ENCODE measurements around the gene KIF1A.

Gene KIF1A

DNA sequence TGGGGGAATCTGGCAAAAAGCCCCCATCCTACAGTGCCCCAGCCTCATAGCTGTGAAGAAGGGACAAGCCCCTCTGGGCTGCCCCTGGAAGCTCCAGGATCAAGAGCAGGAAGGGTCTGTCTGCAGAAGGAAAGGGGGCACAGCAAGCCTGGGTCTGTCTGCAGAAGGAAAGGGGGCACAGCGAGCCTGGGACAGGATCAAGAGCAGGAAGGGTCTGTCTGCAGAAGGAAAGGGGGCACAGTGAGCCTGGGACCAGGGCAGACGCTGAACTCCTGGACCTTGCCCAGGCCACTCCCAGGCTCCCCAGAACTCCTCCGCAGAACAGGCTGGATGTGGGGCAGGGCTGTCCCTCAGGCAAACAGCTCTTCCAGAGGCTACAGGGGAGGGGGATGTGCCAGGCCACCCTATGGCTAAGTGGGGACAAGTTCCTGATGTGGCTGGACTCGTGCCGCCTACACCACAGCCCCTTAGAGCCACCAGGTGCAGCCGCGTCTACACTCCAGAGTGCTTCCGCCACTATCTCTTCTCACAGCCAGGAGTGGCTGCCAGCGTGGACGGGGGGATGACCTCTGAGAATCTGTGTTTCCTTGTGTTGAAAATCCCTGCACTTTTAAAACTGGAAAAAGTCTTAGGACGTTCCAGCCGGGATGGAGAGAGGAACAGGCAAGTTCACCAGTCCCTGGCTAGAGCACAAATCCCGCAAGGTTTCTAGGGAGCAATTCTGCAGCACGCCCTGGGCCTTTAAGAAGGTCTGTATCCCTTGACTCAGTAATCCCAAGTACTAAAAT, 20.8 kb downstream of the KIF1A start:
- DNase-seq (ENCODE audit: low read depth) = no peak

DNA sequence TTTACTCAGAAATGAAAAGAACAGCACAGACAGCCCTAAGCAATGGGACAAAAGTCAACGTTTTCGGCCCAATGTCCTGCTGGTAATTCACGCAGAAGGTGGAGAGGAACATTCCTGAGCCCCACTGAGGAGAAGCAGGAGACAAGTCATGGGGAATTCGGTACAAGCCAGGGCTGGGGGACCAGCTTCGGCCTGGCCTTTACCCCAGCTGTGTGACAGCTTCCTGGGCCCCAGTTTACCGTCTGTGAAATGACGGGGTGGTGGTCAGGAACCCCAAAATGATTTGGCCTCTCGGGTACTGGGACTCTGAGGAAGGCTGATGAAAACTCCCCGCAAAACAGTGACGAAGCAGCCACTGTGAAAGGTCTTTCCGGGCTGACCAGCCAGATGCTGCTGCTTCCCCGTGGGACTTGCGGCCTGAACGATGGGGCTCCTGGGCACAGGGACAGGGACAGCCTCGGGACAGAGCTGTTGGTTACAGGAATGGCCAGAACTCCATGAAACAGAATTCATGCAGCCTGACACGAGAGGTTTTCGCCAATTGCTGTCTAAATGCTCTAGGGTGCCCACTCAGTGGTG, 21.6 kb downstream of the KIF1A start:
- no peak for DNase-seq (ENCODE audit: low read depth)

DNA sequence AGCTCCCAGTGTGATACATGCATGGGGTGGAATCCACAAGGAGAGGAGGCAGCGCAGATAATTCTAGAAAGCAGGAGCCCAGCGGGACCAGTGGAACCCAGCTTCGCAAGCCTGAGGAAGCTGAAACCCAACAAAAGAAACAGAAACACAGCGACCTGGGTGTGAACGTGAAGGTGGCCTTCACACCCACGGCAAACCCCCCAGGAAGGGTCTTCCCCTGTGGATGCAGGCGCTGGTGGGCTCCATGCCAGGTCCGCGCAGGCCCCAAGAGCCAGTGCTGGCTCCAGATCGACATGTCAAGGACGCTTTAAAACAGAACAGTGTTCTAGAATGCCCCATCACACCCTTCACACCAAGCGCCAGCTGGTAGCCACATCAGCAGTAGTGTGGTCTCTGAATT, 22.1 kb downstream of the KIF1A start:
- no peak for DNase-seq (ENCODE audit: low read depth)

DNA sequence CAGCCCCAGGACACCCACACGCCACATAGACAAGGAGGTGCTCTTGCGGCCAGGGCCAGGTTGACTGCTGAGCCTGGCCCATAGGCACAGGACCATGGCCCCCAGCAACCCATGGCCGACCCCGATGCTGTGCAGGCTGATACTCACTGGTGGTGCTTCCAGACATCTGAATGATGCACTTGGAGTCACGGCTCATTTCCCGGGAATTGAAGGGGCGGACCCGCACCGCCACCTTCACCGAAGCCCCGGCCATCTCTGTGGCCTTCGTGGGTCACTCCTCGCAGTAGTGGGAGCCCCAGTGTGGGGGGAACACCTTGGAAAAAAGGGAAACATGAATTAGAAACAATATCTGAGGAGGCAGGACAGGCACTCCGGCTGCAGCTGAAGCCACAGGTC, 22.5 kb downstream of the KIF1A start:
- DNase-seq (ENCODE audit: low read depth) = no peak

DNA sequence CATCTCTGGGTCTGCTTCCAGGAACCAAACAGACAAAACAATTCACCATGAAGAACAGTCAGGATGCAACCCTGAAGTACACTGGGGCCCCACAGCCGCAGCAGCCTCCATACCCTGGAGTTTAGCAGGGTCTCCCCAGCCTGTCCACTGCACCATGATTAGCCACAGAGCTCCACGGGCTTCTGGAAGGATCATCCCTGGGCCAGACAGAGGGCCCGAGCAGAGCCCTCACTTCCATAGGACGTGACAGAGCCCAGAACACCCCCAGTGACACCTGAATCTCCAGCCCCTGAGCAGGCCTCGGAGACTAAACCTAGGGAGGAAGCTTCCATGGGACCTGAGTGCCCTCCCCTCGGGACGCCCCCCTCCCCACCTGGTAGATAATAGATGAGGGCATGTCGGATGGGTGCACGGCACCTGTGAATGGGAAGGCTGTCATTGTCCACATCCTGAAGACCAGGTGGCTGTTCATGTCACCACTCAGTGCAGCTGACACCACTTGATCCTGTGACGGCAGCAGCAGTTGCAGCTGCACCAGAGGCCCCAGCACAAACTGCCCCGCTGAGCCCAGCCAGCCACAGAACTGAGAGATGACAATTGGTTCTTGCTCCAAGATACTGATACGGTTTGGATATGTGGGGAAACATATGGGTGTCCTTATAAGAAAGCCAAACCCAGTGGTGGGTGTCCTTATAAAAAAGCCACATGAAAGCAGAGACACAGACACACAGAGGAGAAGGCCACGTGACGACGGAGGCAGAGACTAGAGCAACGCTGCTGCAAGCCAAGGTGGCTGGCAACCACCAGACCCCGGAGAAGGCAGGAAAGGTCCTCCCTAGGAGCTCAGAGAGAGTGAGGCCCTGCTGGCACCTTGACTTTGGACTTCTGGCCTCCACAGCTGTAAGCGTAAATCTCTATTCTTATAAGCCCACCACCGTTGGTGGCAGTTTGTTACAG, 23.2 kb downstream of the KIF1A start:
- no peak for DNase-seq (ENCODE audit: low read depth)

DNA sequence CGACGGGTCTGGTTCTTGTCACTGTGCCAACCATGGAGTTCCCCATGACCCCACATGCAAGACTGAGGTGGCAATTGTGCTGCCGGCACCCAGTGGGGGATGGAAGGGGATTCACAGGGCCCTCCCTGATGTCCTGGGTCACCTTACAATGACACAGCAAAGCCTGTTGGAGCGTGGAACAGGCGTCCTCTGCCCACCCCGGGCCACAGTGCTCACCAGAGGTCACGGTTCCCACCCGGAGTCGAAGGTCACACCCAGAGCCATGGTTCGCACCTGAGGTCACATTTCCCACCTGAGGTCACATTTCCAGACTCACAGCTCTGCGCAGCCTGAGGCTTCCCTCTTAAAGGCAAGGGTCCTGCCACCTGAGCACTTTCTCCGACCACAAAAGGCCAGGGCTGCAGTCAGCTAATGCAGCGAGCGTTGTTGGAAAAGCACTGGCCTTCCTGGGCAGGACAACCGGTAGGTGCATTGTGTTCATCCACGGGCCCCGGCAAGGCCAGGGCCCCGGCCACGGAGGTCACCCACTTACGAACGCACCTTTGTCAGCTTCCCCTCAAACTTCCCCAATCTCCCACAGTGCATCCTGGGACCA, 24.0 kb downstream of the KIF1A start:
- DNase-seq (ENCODE audit: low read depth) = no peak

DNA sequence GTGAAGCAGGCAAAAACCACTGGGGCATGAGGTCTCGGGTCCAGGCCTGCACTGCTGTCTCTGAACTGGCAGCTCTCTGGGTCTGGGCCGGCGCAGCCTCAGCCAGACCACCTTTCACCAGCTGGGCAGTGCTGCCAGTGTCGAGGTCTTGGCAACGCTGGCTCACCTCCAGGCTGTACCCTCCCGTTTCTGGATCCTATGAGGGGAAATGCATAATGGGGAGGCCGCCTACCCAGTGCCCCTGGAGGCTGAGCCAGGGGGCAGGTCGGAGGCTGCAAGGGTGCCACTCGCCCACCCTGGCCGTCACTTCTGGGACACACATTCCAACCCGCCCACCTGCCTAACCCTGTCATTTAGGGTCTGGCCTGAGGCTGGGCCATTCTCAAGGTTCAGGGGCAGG, 24.6 kb downstream of the KIF1A start:
- no peak for DNase-seq (ENCODE audit: low read depth)

DNA sequence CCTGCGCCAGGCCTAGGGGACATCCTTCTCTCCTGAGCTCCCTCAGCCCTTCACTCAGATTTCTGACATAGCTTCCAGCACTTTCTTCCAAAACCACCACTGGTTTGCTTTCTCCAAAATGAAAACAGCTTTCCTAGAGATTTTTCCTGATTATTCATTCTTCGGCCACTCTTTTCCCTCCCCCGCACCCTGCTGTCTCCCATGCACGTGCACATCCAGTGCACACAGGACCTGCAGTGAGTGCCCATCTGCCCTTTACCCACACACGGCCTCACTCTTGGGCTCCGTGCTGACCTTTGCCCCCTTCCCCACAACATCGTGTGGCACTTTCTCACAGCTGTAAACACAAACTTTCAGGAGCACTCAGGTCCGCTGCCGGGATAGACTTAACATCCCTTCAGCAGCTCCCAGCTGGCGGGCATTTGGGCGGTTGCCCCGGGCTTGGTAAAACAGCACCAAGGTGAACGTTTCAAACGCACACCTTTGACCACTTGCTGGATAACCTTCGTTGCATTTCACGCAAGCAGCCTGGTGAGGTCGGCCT, 25.8 kb downstream of the KIF1A start:
- no peak for DNase-seq (ENCODE audit: low read depth)

DNA sequence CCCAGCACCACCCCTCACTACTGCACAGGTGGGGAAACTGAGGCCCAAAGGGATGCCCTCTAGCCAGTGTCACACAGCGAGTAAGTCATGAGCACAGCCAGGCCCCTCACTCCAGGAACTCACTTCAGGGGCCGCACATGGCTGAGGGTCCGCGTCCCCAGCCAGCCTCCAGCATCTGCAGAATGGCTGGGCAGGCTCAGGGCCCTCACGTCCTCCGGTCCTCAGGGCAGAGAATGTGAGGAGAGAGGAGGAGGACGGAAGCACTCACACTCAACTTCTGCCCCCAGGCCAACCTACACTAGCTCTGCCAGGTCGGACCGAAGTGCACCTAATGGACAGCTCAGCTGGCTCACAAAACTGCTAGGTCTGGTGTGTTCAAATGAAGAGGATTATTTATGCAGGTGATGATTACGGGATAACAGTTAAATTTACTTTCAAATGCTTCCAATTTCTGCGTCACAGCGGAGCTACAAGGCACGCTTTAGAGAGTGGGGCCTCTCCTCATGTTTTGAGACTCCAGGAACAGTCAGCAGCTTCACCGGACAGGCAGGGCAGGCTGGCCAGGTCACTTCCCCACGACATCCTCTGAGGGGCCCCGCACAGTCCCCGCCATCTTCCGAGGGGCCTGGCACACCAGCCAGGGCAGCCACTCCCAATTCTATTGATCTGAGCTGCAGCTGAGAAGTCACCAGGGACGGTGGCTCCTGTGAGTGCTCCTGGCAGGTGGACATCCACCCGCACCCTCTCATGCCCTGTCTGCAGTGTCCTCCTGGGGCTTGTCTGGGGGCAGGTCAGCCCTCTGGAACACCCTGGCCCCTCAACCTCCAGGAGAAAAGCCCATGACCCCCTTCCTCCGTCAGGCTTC, 26.5 kb downstream of the KIF1A start:
- no peak for DNase-seq (ENCODE audit: low read depth)

DNA sequence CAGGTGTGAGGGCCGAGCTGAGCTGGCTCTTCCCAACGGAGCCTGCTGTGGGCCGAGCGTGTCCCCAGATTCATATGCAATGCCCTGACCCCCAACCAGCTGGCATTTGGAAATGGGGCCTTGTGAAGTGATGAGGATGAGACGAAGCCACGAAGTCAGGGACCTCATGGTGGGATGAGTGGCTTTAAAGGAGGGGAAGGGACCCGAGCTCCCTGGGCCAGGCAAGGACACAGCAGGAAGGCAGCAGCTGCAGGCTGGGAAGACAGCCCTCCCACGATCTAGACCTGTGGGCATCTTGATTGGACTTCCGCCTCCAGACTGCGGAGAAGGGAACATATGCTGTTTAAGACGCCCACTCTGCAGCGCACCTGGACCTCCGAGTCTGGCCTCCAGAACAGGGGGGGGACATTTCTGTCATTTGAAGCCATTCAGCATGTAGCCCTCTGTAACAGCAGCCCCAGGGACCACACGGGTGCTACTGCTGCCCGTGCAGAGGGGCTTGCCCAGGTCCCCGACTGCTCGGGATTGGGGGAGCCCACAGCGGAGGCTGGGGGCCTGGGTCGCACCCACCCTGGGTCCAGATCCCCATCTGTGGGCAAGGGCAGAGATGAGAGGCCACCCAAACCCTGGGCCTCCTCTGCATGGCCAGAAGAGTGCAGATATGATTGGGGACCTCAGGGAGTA, 27.2 kb downstream of the KIF1A start:
- DNase-seq (ENCODE audit: low read depth) = no peak

DNA sequence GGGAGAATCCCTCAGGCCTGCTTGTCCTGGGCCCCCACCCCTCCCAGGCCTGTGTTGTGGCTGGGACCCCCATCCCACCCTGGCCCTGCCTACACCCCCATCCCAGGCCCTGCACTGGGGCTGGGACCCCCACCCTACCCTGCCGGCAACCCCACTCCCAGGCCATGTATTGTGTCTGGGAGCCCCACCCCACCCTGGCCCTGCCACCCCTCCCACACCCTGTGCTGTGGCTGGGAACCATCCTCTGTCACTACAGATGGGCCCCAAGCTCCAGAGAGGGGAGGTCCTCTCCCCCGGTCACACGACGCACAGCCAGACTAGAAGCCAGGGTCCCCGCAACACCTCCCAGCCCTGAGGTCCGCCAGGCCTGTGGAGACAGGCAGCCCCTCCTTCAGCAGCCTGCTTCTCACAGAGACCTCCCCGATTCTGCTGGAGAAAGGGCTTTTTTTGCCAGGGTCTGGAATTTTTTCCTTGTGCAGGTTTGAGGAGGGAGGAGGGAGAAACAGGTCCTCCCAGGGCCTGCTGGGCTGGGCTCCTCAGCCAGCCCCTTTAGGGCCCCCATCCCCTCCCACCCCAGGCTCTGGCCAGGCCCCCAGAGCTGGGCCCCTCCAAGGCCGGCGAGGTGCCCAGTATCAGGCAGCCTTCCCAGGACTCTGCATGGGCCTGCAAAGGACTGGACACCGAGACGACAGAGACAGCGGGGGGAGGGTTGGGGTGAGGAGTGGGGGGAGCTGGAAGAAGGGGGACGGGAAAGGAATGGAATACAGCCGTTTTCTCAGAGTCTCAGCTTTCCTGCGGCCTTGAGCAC, 28.0 kb downstream of the KIF1A start:
- DNase-seq (ENCODE audit: low read depth) = no peak

DNA sequence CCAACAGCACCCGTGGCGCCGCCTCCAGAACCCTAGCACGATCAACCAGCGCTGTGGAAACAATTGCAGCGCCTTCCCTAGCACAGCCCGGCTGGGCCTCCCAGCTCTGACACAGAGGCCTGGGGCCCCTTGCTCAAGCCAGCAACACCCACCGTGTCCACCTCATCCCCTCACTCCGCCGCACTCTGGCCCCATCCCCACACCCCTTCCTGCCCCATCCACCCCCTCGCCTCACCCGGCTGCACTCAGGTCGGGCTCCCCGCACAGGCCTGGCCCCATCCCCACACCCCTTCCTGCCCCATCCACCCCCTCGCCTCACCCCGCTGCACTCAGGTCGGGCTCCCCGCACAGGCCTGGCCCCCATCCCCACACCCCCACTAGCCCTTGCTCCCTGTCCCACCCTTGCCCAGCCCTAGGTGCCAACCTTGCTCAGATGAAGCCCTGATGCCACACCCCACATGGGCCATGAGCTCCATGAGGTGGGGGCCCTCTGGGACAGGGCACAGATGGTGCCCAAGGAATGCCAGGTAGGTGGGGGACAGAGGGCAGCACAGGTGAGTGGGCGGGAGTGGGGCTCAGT, 28.7 kb downstream of the KIF1A start:
- no peak for DNase-seq (ENCODE audit: low read depth)

DNA sequence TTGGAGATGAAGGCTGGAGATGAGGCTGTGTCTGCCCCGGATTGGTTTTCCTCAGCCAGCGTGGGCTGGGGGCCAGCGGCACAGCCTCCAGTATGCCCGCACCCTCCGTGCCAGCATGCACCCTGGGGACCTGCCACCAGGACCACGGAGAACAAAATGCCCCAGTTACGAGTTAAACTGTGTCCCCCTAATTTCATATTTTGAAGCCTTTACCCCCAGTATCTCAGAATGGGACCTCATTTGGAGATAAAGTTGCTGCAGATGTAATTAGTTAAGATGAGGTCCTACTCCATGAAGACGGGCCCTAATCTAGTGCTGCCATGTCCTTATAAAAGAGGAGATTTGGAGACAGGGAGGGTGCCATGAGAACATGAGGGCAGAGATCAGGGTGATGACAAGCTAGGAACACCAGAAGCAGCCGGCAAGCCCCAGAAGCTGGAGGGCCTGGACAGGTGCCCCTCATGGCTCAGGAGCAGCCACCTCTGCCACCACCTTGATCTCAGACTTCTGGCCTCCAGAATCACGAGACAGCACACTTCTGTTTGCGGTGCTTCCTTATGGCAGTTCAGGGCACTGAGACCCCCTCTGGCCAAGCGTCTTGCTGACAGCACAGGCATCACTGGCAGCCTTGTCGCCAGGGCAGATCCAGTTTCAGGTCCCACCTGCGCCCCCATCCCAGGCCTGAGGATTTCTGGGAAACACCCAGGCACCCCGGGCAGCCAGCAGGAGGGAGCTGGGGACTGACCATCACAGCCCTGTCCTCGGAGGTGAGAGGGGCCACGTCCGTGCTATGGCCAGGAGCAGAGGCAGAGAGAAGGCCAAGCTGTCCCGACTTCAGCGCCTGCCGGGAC, 29.4 kb downstream of the KIF1A start:
- no peak for DNase-seq (ENCODE audit: low read depth)

DNA sequence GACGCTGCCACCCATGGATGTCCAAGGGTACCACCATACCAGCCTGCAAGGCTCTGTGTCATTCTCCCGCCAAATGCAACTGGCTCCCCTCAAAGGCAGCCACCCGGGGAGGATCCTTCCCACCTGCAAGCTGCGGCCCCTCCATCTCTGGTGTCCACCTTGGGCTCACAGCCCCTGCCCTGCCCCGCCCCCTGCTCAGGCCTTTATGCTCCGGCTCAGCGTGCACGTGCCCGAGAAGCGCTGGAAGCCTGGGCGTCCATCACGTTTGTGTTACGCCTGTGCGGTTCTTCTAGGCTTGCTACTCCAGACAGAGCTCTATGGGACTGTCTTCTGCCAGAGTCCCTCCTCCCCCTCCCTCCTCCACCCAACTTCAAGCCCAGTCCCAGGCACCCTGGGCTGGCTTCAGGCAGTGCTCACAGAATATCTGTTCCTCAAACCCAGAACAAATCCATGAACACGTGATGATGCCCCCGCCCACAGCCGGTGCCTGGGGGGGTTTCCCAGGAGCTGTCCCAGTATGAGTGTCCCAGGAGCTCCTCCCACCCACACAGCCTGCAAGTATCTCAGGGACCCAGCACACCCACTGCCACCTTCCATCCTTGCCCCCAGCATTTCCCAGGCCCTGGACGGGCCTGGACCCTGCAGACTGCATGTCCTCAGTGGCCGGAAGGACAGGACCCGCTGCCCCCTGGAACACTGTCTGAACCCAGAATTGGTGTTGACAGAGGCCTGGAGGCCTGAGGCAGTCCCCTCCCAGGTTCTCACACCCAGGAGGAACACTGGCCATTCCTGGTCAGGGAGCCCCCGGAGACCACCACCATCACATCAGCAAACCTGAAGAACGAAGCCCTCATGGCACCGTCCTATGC, 30.3 kb downstream of the KIF1A start:
- DNase-seq (ENCODE audit: low read depth) = no peak

DNA sequence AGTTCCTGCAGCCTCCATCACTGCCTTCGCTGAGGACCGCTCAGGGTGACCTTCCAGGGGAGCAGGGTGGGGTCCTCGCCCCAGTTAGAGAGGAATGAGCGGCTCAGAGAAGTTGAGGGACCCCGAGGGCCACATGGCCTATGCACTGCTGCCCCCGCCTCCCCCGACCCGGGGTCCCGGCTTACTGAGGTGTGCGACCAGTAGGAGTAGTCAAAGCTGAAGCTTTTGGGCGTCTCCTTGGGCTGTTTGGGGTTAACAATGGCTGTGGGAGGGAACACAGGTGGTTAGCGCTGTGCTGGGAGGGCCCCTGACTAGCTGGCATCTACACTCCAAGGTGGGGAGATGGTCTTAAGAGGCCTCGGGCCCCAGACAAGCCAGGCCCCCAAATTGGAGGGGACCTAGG, 31.0 kb downstream of the KIF1A start:
- DNase-seq (ENCODE audit: low read depth) = no peak

DNA sequence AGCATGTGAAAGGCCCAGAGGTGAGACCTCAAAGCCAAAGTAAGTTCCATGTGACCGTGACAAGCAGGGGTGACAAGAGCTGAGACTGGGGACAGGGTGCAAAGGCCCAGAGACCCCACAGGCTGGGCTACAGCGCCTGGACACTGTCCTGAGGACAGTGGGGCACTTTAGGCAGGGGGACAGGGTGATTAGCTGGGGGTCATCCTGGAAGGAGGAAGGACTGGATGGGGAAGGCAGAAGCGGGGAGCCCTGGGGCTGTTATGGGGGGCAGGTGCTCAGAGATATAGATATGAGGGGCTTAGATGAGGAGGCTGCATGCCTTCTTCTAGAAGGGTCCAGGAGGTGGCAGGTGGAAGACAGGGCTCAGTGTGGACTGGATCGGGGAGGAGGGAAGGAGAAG, 31.5 kb downstream of the KIF1A start:
- DNase-seq (ENCODE audit: low read depth) = no peak

All from CMK (cell line).